ENCODE measurements around the gene GANC.
A peak's percentile ranks its signal among the peaks of the same experiment; 100 is the strongest.

Gene GANC

GRCh38 chr15:42270551-42270950, 2.5 kb upstream of the GANC start:
- Histone ChIP-seq H3K27ac (ENCODE audit: low read depth, low read length) (no peak overlapping the region), H2AK5ac (ENCODE audit: low read length) (no peak overlapping the region), H3K79me1 (ENCODE audit: low read length) (peaks cover 10% of the 10 kb centered on the region), H4K8ac (ENCODE audit: low read depth, low read length) (no peak overlapping the region), H3K4me3 (ENCODE audit: low read depth, low read length) (no peak overlapping the region), H4K91ac (ENCODE audit: low read depth, low read length) (no peak overlapping the region), H3K14ac (ENCODE audit: low read length) (no peak overlapping the region), H3K4ac (ENCODE audit: low read depth, low read length) (no peak overlapping the region), H3K27me3 (ENCODE audit: insufficient read depth, low read length) (no peaks in the 10 kb centered on the region), H2AFZ (ENCODE audit: insufficient read depth, low read length, poor library complexity) (no peak overlapping the region), H3K36me3 (ENCODE audit: control insufficient read depth in 1 of 2, insufficient read depth in 2 of 2, low read length in 2 of 2) (peaks cover 3 to 5% of the 10 kb centered on the region in 2 experiments), H3K18ac (ENCODE audit: low read length) (no peak overlapping the region), H3K4me2 (ENCODE audit: low read length) (no peak overlapping the region), H4K12ac (ENCODE audit: low read depth, low read length) (no peak overlapping the region), H3K79me2 (ENCODE audit: control insufficient read depth, insufficient read depth, low read length, poor library complexity) (peaks cover 12% of the 10 kb centered on the region), H2BK12ac (ENCODE audit: low read length) (no peak overlapping the region), H2BK120ac (ENCODE audit: insufficient read depth, low read length, poor library complexity) (no peak overlapping the region), H3K9me3 (ENCODE audit: insufficient read depth, low read depth, low read length) (no peaks in the 10 kb centered on the region), H3K23ac (ENCODE audit: low read length) (no peak overlapping the region), H3K4me1 (ENCODE audit: control insufficient read depth in 1 of 2, insufficient read depth in 2 of 2, low read length in 2 of 2) (peaks cover 4 to 8% of the 10 kb centered on the region in 2 experiments), H2BK5ac (ENCODE audit: low read depth, low read length, poor library complexity) (no peak overlapping the region), H3K9ac (ENCODE audit: low read length) (no peak overlapping the region)
- no CpG with 5 or more reads among the region's 2 CpGs for WGBS (ENCODE audit: extremely low coverage, insufficient coverage, insufficient read length)
- DNase-seq = no peak

DNA sequence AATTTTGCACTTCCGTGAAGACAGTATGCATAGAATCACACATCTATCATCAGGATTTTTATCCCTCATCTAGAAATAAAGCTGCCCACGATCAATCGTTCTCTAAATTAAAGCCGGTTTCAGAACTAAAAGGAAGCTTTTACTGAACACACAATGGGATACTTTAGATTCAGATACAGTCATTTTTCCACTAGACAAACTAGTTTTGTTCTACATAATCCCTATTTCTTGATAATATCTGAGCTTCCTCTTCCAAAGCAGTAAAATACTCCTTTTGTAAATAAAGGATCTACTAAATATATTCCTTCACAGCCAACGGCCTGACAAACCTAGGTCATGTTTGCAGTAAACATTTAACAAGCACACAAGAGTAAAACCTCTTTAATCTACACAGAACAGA, 2.0 kb upstream of the GANC start:
- H2AFZ ChIP-seq (ENCODE audit: insufficient read depth, low read length, poor library complexity) = no peak overlapping the region
- H3K4ac ChIP-seq (ENCODE audit: low read depth, low read length) = no peak overlapping the region
- no peak overlapping the region for H3K23ac ChIP-seq (ENCODE audit: low read length)
- H3K9me3 ChIP-seq (ENCODE audit: insufficient read depth, low read depth, low read length) = no peaks in the 10 kb centered on the region
- no peak overlapping the region for H3K27ac ChIP-seq (ENCODE audit: low read depth, low read length)
- no peak overlapping the region for H2BK5ac ChIP-seq (ENCODE audit: low read depth, low read length, poor library complexity)
- no peak overlapping the region for H4K12ac ChIP-seq (ENCODE audit: low read depth, low read length)
- no peak overlapping the region for H2BK120ac ChIP-seq (ENCODE audit: insufficient read depth, low read length, poor library complexity)
- H3K79me1 ChIP-seq (ENCODE audit: low read length) = peaks cover 10% of the 10 kb centered on the region
- H4K8ac ChIP-seq (ENCODE audit: low read depth, low read length) = no peak overlapping the region
- no peak overlapping the region for H4K91ac ChIP-seq (ENCODE audit: low read depth, low read length)
- no peak overlapping the region for H3K4me2 ChIP-seq (ENCODE audit: low read length)
- no peak overlapping the region for H3K14ac ChIP-seq (ENCODE audit: low read length)
- peaks cover 3% of the 10 kb centered on the region in 2 experiments for H3K36me3 ChIP-seq (ENCODE audit: control insufficient read depth in 1 of 2, insufficient read depth in 2 of 2, low read length in 2 of 2)
- H3K18ac ChIP-seq (ENCODE audit: low read length) = no peak overlapping the region
- no peak overlapping the region for H3K4me3 ChIP-seq (ENCODE audit: low read depth, low read length)
- no peak overlapping the region for H3K9ac ChIP-seq (ENCODE audit: low read length)
- no CpG with 5 or more reads among the region's 5 CpGs for WGBS (ENCODE audit: extremely low coverage, insufficient coverage, insufficient read length)
- peaks cover 4 to 8% of the 10 kb centered on the region in 2 experiments for H3K4me1 ChIP-seq (ENCODE audit: control insufficient read depth in 1 of 2, insufficient read depth in 2 of 2, low read length in 2 of 2)
- H3K27me3 ChIP-seq (ENCODE audit: insufficient read depth, low read length) = no peaks in the 10 kb centered on the region
- H2BK12ac ChIP-seq (ENCODE audit: low read length) = no peak overlapping the region
- peaks cover 12% of the 10 kb centered on the region for H3K79me2 ChIP-seq (ENCODE audit: control insufficient read depth, insufficient read depth, low read length, poor library complexity)
- no peak overlapping the region for H2AK5ac ChIP-seq (ENCODE audit: low read length)
- DNase-seq = no peak

GRCh38 chr15:42273900-42274701, 1.1 kb downstream of the GANC start:
- Histone ChIP-seq H3K27ac (ENCODE audit: low read depth, low read length) (peak overlapping the region; percentile 94), H2BK120ac (ENCODE audit: insufficient read depth, low read length, poor library complexity) (peak overlapping the region; percentile 81), H2AFZ (ENCODE audit: insufficient read depth, low read length, poor library complexity) (peak overlapping the region; percentile 82), H3K36me3 (ENCODE audit: control insufficient read depth in 1 of 2, insufficient read depth in 2 of 2, low read length in 2 of 2) (no peaks in the 10 kb centered on the region), H3K4me3 (ENCODE audit: low read depth, low read length) (peak overlapping the region; percentile 67), H3K14ac (ENCODE audit: low read length) (peak overlapping the region; percentile 92), H3K79me2 (ENCODE audit: control insufficient read depth, insufficient read depth, low read length, poor library complexity) (peaks cover 12% of the 10 kb centered on the region), H3K9ac (ENCODE audit: low read length) (peak overlapping the region; percentile 85), H3K9me3 (ENCODE audit: insufficient read depth, low read depth, low read length) (no peaks in the 10 kb centered on the region), H4K12ac (ENCODE audit: low read depth, low read length) (peak overlapping the region; percentile 95), H3K27me3 (ENCODE audit: insufficient read depth, low read length) (no peaks in the 10 kb centered on the region), H2AK5ac (ENCODE audit: low read length) (peak overlapping the region; percentile 95), H3K4me2 (ENCODE audit: low read length) (peak overlapping the region; percentile 82), H3K23ac (ENCODE audit: low read length) (no peak overlapping the region), H2BK12ac (ENCODE audit: low read length) (peak overlapping the region; percentile 36), H3K4me1 (ENCODE audit: control insufficient read depth in 1 of 2, insufficient read depth in 2 of 2, low read length in 2 of 2) (peaks cover 4 to 8% of the 10 kb centered on the region in 2 experiments), H3K79me1 (ENCODE audit: low read length) (peaks cover 10% of the 10 kb centered on the region), H3K4ac (ENCODE audit: low read depth, low read length) (peak overlapping the region; percentile 89), H4K8ac (ENCODE audit: low read depth, low read length) (peak overlapping the region; percentile 97), H4K91ac (ENCODE audit: low read depth, low read length) (peak overlapping the region; percentile 91), H3K18ac (ENCODE audit: low read length) (peak overlapping the region; percentile 93), H2BK5ac (ENCODE audit: low read depth, low read length, poor library complexity) (peak overlapping the region; percentile 86)
- DNase-seq = peak; percentile 46 to 60
- WGBS (ENCODE audit: extremely low coverage, insufficient coverage, insufficient read length) = no CpG with 5 or more reads among the region's 27 CpGs

DNA sequence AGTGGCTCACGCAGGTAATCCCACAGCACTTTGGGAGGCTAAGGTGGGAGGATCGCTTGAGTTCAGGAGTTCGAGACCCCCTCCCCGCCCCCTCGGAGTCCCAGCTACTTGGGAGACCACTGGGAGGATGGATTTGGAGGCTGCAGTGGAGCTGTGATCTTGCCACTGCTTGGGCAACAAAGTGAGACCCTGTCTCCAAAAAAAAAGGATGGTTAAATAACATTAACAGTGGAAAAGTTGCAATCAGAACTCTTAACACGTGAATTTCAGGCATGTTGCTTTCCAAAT, 1.6 kb downstream of the GANC start:
- H3K27me3 ChIP-seq (ENCODE audit: insufficient read depth, low read length) = no peaks in the 10 kb centered on the region

More for the DNA sequence above, 1.6 kb downstream of the GANC start:
- peaks cover 12% of the 10 kb centered on the region for H3K79me2 ChIP-seq (ENCODE audit: control insufficient read depth, insufficient read depth, low read length, poor library complexity)
- peaks cover 10% of the 10 kb centered on the region for H3K79me1 ChIP-seq (ENCODE audit: low read length)
- H2BK12ac ChIP-seq (ENCODE audit: low read length) = no peak overlapping the region
- peak overlapping the region; percentile 97 for H4K8ac ChIP-seq (ENCODE audit: low read depth, low read length)
- H3K4me3 ChIP-seq (ENCODE audit: low read depth, low read length) = no peak overlapping the region
- H4K91ac ChIP-seq (ENCODE audit: low read depth, low read length) = peak overlapping the region; percentile 80
- peak overlapping the region; percentile 22 for H2BK120ac ChIP-seq (ENCODE audit: insufficient read depth, low read length, poor library complexity)
- H2AK5ac ChIP-seq (ENCODE audit: low read length) = peak overlapping the region; percentile 95
- H3K14ac ChIP-seq (ENCODE audit: low read length) = peak overlapping the region; percentile 85
- peak overlapping the region; percentile 82 for H3K4me2 ChIP-seq (ENCODE audit: low read length)
- H3K23ac ChIP-seq (ENCODE audit: low read length) = no peak overlapping the region
- H3K36me3 ChIP-seq (ENCODE audit: control insufficient read depth in 1 of 2, insufficient read depth in 2 of 2, low read length in 2 of 2) = no peaks in the 10 kb centered on the region
- no peak overlapping the region for H3K9ac ChIP-seq (ENCODE audit: low read length)
- no peaks in the 10 kb centered on the region for H3K9me3 ChIP-seq (ENCODE audit: insufficient read depth, low read depth, low read length)
- peaks cover 4 to 8% of the 10 kb centered on the region in 2 experiments for H3K4me1 ChIP-seq (ENCODE audit: control insufficient read depth in 1 of 2, insufficient read depth in 2 of 2, low read length in 2 of 2)
- no CpG with 5 or more reads among the region's 6 CpGs for WGBS (ENCODE audit: extremely low coverage, insufficient coverage, insufficient read length)
- DNase-seq = no peak
- no peak overlapping the region for H3K27ac ChIP-seq (ENCODE audit: low read depth, low read length)
- H2BK5ac ChIP-seq (ENCODE audit: low read depth, low read length, poor library complexity) = peak overlapping the region; percentile 21
- H4K12ac ChIP-seq (ENCODE audit: low read depth, low read length) = peak overlapping the region; percentile 95
- peak overlapping the region; percentile 65 for H3K18ac ChIP-seq (ENCODE audit: low read length)
- peak overlapping the region; percentile 89 for H3K4ac ChIP-seq (ENCODE audit: low read depth, low read length)
- peak overlapping the region; percentile 71 for H2AFZ ChIP-seq (ENCODE audit: insufficient read depth, low read length, poor library complexity)

Measured in trophoblast cell (in vitro differentiated cells and primary cell).